KOPT-K1 (cell line): ENCODE data around the gene FAM234B.

Experiments
- H3K27ac ChIP-seq: fragments of 200-600 bp; sonication (generic); 2 replicates; pipeline ENCODE4 v1.5.1; 2016; ENCODE audit warnings: antibody characterized with exemption, mild to moderate bottlenecking, low read depth, low read length; ENCODE audit not compliant: poor library complexity, severe bottlenecking
- H3K36me3 ChIP-seq: fragments of 200-600 bp; sonication (generic); 2 replicates; pipeline ENCODE4 v1.5.1; 2017; ENCODE audit warnings: antibody characterized with exemption, mild to moderate bottlenecking, low read length, moderate library complexity; ENCODE audit not compliant: insufficient read depth
- H3K9me3 ChIP-seq: fragments of 200-600 bp; sonication (generic); 2 replicates; pipeline ENCODE4 v1.5.1; 2017; ENCODE audit warnings: antibody characterized with exemption, low read length, mild to moderate bottlenecking; ENCODE audit not compliant: insufficient read depth, poor library complexity, severe bottlenecking

FAM234B gene

GRCh38 chr12:13126494-13126893, 82.3 kb downstream of the FAM234B start:
- no peak overlapping the region for H3K27ac ChIP-seq
- H3K36me3 ChIP-seq, result no peaks in the 10 kb centered on the region
- no peaks in the 10 kb centered on the region for H3K9me3 ChIP-seq

DNA sequence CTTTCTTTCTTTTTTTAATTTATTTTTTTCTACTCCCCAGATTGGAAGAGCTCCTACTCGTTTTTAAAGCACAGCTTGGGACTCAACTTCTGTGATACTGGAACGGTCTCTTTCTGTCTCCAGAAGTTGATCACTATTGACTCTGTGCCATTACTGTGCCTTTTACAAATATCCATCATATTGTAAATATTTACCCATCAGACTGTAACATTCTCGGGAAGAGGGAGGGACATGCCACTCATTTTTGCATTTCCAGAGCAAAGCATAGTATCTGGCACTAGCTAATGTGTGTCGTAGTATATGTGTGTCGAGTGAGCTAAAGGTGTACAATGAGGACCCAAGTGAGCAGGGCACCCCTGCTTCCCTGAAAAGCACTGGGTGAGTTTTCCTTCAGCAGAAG, 83.3 kb downstream of the FAM234B start:
- Histone ChIP-seq H3K9me3 (no peaks in the 10 kb centered on the region), H3K27ac (no peak overlapping the region), H3K36me3 (no peaks in the 10 kb centered on the region)

- H3K27ac ChIP-seq, result no peak overlapping the region
- H3K36me3 ChIP-seq, result no peaks in the 10 kb centered on the region
- H3K9me3 ChIP-seq, result no peaks in the 10 kb centered on the region
These were observed 84.2 kb downstream of the FAM234B start for GRCh38 chr12:13128291-13128965.

- H3K9me3 ChIP-seq, result no peaks in the 10 kb centered on the region
- H3K36me3 ChIP-seq, result no peaks in the 10 kb centered on the region
- no peak overlapping the region for H3K27ac ChIP-seq
These were observed 86.8 kb downstream of the FAM234B start for GRCh38 chr12:13130981-13131380.
